Thymus (tissue), 11 donors: ENCODE results near the gene TMC1. TPM values are rescaled to one million over a fixed set of nuclear protein-coding genes. Genes with fewer than 3 reads are reported as not detected.
"Not testable (repeated sequence)": the region's sequence is repeated elsewhere in the genome, so short reads cannot be mapped to it uniquely, and the experiment has no call there.

Experiments
- DNase-seq, 9 donors: peaks; one replicate each; pipeline ENCODE4 v3.0.0-alpha.2; 2013; ENCODE audit warnings: low spot score in 9 of 9, low read depth in 6 of 9, missing footprints in 1 of 9
- H3K27ac ChIP-seq, 2 donors: one replicate each; pipeline ENCODE4 v1.5.1; 2013; ENCODE audit warnings: control low read depth in 1 of 2, low read depth in 1 of 2, low read length in 1 of 2, mild to moderate bottlenecking in 1 of 2, moderate library complexity in 1 of 2
- H3K27me3 ChIP-seq, 2 donors: one replicate each; pipeline ENCODE4 v1.5.1; 2013; ENCODE audit warnings: low read length in 1 of 2; ENCODE audit not compliant: control insufficient read depth in 2 of 2, insufficient read depth in 1 of 2
- H3K36me3 ChIP-seq, 2 donors: one replicate each; pipeline ENCODE4 v1.5.1; 2013; ENCODE audit warnings: low read length in 1 of 2, mild to moderate bottlenecking in 1 of 2, moderate library complexity in 1 of 2; ENCODE audit not compliant: control insufficient read depth in 2 of 2, insufficient read depth in 2 of 2
- H3K4me1 ChIP-seq, 2 donors: one replicate each; pipeline ENCODE4 v1.5.1; 2013; ENCODE audit warnings: low read length in 2 of 2; ENCODE audit not compliant: control insufficient read depth in 2 of 2, insufficient read depth in 2 of 2
- H3K4me3 ChIP-seq, 2 donors: one replicate each; pipeline ENCODE4 v1.5.1; 2013; ENCODE audit warnings: low read length in 2 of 2, control low read depth in 1 of 2, mild to moderate bottlenecking in 1 of 2
- H3K9me3 ChIP-seq, 2 donors: one replicate each; pipeline ENCODE4 v1.5.1; 2013; ENCODE audit warnings: low read length in 1 of 2, mild to moderate bottlenecking in 1 of 2; ENCODE audit not compliant: control insufficient read depth in 2 of 2, insufficient read depth in 1 of 2
- WGBS: extraction: QIAGEN DNeasy Blood & Tissue Kit; methylation state at CpG from one replicate; pipeline ENCODE4 v1.1.7; 2013; 5-methylcytosine and 5-hydroxymethylcytosine counted together
- polyA plus RNA-seq: library from polyadenylated mRNA; stranded (reverse); fragments of 200-250 nt; gene quantifications from one replicate; pipeline ENCODE4 v1.2.3, GENCODE V29; 2013
- total RNA-seq: library from RNA; stranded (reverse); fragments of 120-200 nt; gene quantifications from one replicate; pipeline ENCODE4 v1.2.4, GENCODE V29; 2013
- donor health status: healthy.

The TMC1 gene
- total and polyA plus RNA-seq, 2 donors = 0.28 to 0.59 TPM

GRCh38 chr9:72794946-72795345 is 273.5 kb downstream of the TMC1 start:
- H3K36me3 ChIP-seq = no peaks in the 10 kb centered on the region
- H3K27me3 ChIP-seq = no peaks in the 10 kb centered on the region
- WGBS = 92% methylated on average over 1 of the region's 1 CpG
- H3K9me3 ChIP-seq = no peaks in the 10 kb centered on the region
- H3K27ac ChIP-seq = no peak overlapping the region
- no peaks in the 10 kb centered on the region for H3K4me1 ChIP-seq
- no peak overlapping the region for H3K4me3 ChIP-seq
- DNase-seq = no peak

- Histone ChIP-seq H3K4me3 (no peak overlapping the region), H3K9me3 (no peaks in the 10 kb centered on the region), H3K36me3 (no peaks in the 10 kb centered on the region), H3K27ac (no peak overlapping the region), H3K27me3 (no peaks in the 10 kb centered on the region), H3K4me1 (no peaks in the 10 kb centered on the region)
- DNase-seq = no peak
- WGBS = 82% methylated on average over 5 of the region's 5 CpGs
These were observed 279.1 kb downstream of the TMC1 start for GRCh38 chr9:72800328-72800994.

- H3K27me3 ChIP-seq = no peaks in the 10 kb centered on the region
- no peak overlapping the region for H3K27ac ChIP-seq
- H3K4me3 ChIP-seq = no peak overlapping the region
- DNase-seq = no peak
- WGBS = 87% methylated on average over 1 of the region's 1 CpG
- H3K36me3 ChIP-seq = no peaks in the 10 kb centered on the region
- no peaks in the 10 kb centered on the region for H3K4me1 ChIP-seq
- no peaks in the 10 kb centered on the region for H3K9me3 ChIP-seq
These were observed 283.8 kb downstream of the TMC1 start for GRCh38 chr9:72805238-72805637.

GRCh38 chr9:72806313-72806809 is 285.0 kb downstream of the TMC1 start:
- DNase-seq, H3K9me3 ChIP-seq, H3K4me1 ChIP-seq, H3K27me3 ChIP-seq, H3K36me3 ChIP-seq, H3K4me3 ChIP-seq, H3K27ac ChIP-seq: not testable (repeated sequence)
- WGBS = 98% methylated on average over 26 of the region's 35 CpGs

GRCh38 chr9:72807765-72808445 is 286.5 kb downstream of the TMC1 start:
- DNase-seq = no peak
- H3K27ac ChIP-seq = no peak overlapping the region
- no peaks in the 10 kb centered on the region for H3K4me1 ChIP-seq
- H3K27me3 ChIP-seq = no peaks in the 10 kb centered on the region
- H3K36me3 ChIP-seq = no peaks in the 10 kb centered on the region
- no peak overlapping the region for H3K4me3 ChIP-seq
- WGBS = 91% methylated on average over 2 of the region's 2 CpGs
- H3K9me3 ChIP-seq = no peaks in the 10 kb centered on the region

- no peaks in the 10 kb centered on the region for H3K9me3 ChIP-seq
- H3K27ac ChIP-seq = no peak overlapping the region
- H3K4me3 ChIP-seq = no peak overlapping the region
- H3K27me3 ChIP-seq = no peaks in the 10 kb centered on the region
- no peaks in the 10 kb centered on the region for H3K36me3 ChIP-seq
- no peak for DNase-seq
- no peaks in the 10 kb centered on the region for H3K4me1 ChIP-seq
- 94% methylated on average over 2 of the region's 2 CpGs for WGBS
These were observed 287.0 kb downstream of the TMC1 start for GRCh38 chr9:72808446-72808768.

- H3K9me3 ChIP-seq = no peaks in the 10 kb centered on the region
- H3K36me3 ChIP-seq = no peaks in the 10 kb centered on the region
- H3K27ac ChIP-seq = no peak overlapping the region
- no peaks in the 10 kb centered on the region for H3K4me1 ChIP-seq
- H3K27me3 ChIP-seq = no peaks in the 10 kb centered on the region
- H3K4me3 ChIP-seq = no peak overlapping the region
- WGBS = 96% methylated on average over 3 of the region's 3 CpGs
- DNase-seq = no peak
These were observed 288.2 kb downstream of the TMC1 start for GRCh38 chr9:72809586-72809985.

- whole genome bisulfite sequencing = 85% methylated on average over 2 of the region's 2 CpGs
- H3K9me3 ChIP-seq = no peaks in the 10 kb centered on the region
- H3K27me3 ChIP-seq = no peaks in the 10 kb centered on the region
- H3K4me3 ChIP-seq = no peak overlapping the region
- no peaks in the 10 kb centered on the region for H3K36me3 ChIP-seq
- no peak for DNase-seq
- no peak overlapping the region for H3K27ac ChIP-seq
- no peaks in the 10 kb centered on the region for H3K4me1 ChIP-seq
These were observed 291.2 kb downstream of the TMC1 start for GRCh38 chr9:72812559-72813111.

GRCh38 chr9:72813544-72813943 is 292.1 kb downstream of the TMC1 start:
- no peaks in the 10 kb centered on the region for H3K9me3 ChIP-seq
- H3K4me1 ChIP-seq = no peaks in the 10 kb centered on the region
- H3K27ac ChIP-seq = no peak overlapping the region
- no peak overlapping the region for H3K4me3 ChIP-seq
- H3K36me3 ChIP-seq = no peaks in the 10 kb centered on the region
- no peaks in the 10 kb centered on the region for H3K27me3 ChIP-seq
- no peak for DNase-seq
